ENCODE data around the gene GALNT18. TPM values are rescaled to one million over a fixed set of nuclear protein-coding genes. Genes with fewer than 3 reads are reported as not detected.
A peak's percentile ranks its signal among the peaks of the same experiment; 100 is the strongest.

Gene GALNT18
- total RNA-seq, 2 donors from 2014 or later, result 7.3 to 10.9 TPM

DNA sequence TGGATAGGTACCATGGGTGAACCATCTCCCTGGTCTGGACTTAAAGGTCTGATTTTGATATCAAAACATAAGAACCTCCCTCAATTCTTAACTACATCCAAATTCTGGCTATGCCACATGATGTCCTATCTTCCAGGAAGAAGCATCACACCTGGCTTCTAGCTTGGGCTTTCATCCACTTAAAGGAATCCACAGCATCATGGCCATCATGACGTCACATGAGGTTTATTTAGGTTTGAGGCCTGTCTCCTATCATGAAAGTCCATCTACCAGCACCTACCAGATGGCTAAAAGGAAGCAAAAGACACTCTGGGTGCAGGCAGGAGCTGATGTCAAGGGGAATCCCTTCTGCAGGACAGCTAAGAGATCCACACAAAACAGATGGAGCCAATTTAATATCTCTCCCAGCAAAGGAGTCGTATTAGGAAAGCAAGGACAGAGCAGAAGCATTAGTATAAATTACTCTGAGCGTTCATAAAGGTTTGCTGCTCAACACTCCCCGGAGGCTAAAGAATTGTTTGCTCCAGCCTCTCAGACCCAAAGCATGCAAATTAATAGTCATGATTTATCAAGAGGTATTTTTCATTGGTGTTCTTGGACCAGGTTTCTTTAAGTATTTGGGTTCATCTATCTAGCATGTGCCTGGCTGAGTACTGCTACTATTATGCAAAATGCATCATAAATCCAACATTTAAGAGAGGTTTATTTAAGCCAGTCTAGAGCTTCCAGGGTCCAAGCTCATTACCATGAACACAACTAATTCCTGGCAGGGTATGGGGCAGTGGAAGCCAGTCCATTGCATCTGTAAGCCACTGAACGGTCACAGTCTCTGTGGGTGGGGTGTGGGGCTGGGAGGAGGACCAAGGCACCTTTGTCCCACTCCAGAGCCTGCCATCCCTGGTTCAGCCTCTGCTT, 47.2 kb downstream of the GALNT18 start:
- H3K4me1 Mint-ChIP-seq, result peaks cover 5% of the 10 kb centered on the region
- H3K27ac Mint-ChIP-seq, result no peak overlapping the region
- no peak overlapping the region for H3K4me3 Mint-ChIP-seq
- no peaks in the 10 kb centered on the region for H3K9me3 Mint-ChIP-seq
- H3K36me3 Mint-ChIP-seq (ENCODE audit: low read depth), result no peaks in the 10 kb centered on the region
- no peak for ATAC-seq (replicated peaks)
- H3K27me3 Mint-ChIP-seq, result peaks cover 18% of the 10 kb centered on the region

GRCh38 chr11:11572386-11572785, 49.4 kb downstream of the GALNT18 start:
- H3K4me3 Mint-ChIP-seq, result no peak overlapping the region
- H3K9me3 Mint-ChIP-seq, result no peaks in the 10 kb centered on the region
- H3K36me3 Mint-ChIP-seq (ENCODE audit: low read depth), result no peaks in the 10 kb centered on the region
- H3K4me1 Mint-ChIP-seq, result peaks cover 13% of the 10 kb centered on the region
- peaks cover 13% of the 10 kb centered on the region for H3K27me3 Mint-ChIP-seq
- H3K27ac Mint-ChIP-seq, result no peak overlapping the region
- ATAC-seq (replicated peaks), result no peak

- no peak for ATAC-seq (replicated peaks)
- Mint-ChIP-seq H3K4me3 (no peak overlapping the region), H3K27me3 (peaks cover 13% of the 10 kb centered on the region), H3K9me3 (no peaks in the 10 kb centered on the region), H3K27ac (no peak overlapping the region), H3K4me1 (peaks cover 13% of the 10 kb centered on the region), H3K36me3 (ENCODE audit: low read depth) (no peaks in the 10 kb centered on the region)
Measured at GRCh38 chr11:11571893-11572292, 49.9 kb downstream of the GALNT18 start.

- Mint-ChIP-seq H3K9me3 (no peaks in the 10 kb centered on the region), H3K27ac (no peak overlapping the region), H3K36me3 (ENCODE audit: low read depth) (no peaks in the 10 kb centered on the region), H3K4me1 (peaks cover 13% of the 10 kb centered on the region), H3K4me3 (no peak overlapping the region), H3K27me3 (peaks cover 13% of the 10 kb centered on the region)
- ATAC-seq (replicated peaks), result peak; percentile 47
Measured at GRCh38 chr11:11570823-11571222, 51.0 kb downstream of the GALNT18 start.

DNA sequence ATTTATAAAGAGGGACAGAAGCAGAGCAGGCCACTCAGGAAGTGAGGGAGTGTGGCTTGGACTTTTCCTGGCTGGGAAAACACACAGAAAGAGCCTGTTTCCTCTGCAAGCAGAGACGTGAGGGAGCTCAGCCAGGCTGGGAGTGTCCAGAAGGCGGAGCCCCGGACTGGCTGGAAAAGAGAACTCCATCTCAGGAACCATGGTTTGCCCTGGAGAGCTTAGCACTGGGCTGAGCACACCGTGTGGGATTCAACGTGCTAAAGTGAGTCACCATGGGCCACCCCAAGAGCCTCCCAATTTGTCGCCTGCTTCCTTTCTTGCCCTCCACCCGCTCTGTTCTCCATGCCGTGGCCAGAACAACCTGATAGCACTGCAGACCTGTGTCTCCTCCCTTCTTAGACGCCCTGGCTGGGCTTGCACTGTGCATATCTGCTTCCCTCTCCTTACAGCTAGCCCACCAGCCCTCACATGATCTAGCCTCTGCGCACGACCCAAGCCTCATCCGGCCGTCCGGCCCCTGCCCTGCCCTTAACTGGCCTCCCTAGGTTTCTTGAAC, 51.8 kb downstream of the GALNT18 start:
- Mint-ChIP-seq H3K4me1 (peaks cover 13% of the 10 kb centered on the region), H3K27me3 (peaks cover 8% of the 10 kb centered on the region), H3K27ac (no peak overlapping the region), H3K4me3 (no peak overlapping the region), H3K36me3 (ENCODE audit: low read depth) (no peaks in the 10 kb centered on the region), H3K9me3 (no peaks in the 10 kb centered on the region)
- ATAC-seq (replicated peaks), result no peak

DNA sequence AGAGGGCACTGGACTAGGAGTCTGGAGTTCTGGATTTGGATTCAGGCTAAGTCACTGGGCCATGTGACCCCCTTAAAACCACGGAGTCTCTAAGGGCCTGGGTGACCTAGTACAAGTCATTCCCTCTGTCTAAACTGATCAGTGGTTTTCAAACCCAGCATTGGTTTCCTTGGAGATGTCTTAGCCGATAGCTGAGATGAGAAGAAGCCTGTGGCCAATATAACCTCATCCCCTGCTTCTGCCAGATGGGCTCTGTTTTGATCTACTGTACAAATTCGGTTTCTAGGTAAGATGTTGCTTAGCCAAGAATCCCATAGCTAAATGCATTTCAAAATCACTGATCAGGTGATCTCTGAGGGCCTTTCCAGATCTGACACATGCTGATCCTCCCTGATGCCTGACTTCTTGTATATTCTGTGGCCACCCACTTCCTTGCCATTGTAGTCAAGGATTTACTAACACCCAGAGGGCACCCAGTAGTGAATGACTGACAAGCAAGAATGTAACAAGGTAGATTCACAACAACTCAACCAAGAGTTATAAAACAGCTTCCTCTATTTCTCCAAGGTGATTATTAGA, 53.1 kb downstream of the GALNT18 start:
- Mint-ChIP-seq H3K27me3 (peaks cover 8% of the 10 kb centered on the region), H3K27ac (peak overlapping the region; percentile 88), H3K36me3 (ENCODE audit: low read depth) (no peaks in the 10 kb centered on the region), H3K9me3 (no peaks in the 10 kb centered on the region), H3K4me3 (no peak overlapping the region), H3K4me1 (peaks cover 13% of the 10 kb centered on the region)
- peak; percentile 55 for ATAC-seq (replicated peaks)

DNA sequence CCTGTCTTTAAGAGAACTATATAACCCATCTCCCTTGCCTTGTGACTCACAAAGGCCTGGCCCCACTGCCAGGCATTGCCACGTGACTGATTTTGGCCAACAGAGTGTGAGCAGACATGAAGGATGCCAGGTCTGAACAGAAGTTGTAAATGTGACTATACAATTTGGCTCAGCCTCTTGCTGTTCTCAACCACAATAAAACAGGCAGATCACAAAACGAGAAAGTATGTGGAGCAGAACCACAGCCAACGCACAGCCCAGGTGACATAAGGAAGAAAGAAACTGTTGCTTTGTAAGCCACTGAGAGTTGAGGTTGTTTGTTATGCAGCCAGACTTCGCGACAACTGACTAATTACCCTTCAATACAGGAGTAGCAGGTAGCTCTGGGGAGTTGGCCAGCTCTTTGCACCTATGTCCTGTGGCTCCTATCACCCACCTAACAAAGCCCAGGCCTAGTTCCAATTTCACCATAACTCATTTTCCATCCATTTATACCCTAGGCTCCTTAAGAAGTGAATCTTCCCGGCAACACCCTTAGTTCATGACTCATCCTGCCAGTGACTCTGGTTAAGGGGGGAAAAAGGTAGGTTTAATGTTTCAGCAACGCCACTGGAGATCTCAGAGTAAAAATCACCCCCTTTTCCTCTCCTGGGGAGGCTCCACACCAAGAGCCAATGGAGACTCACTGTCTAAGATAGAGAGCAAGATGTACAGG, 53.7 kb downstream of the GALNT18 start:
- Mint-ChIP-seq H3K9me3 (no peaks in the 10 kb centered on the region), H3K36me3 (ENCODE audit: low read depth) (no peaks in the 10 kb centered on the region), H3K4me3 (no peak overlapping the region), H3K27me3 (peaks cover 8% of the 10 kb centered on the region), H3K27ac (peak overlapping the region; percentile 88), H3K4me1 (peaks cover 13% of the 10 kb centered on the region)
- ATAC-seq (replicated peaks), result peak; percentile 73

DNA sequence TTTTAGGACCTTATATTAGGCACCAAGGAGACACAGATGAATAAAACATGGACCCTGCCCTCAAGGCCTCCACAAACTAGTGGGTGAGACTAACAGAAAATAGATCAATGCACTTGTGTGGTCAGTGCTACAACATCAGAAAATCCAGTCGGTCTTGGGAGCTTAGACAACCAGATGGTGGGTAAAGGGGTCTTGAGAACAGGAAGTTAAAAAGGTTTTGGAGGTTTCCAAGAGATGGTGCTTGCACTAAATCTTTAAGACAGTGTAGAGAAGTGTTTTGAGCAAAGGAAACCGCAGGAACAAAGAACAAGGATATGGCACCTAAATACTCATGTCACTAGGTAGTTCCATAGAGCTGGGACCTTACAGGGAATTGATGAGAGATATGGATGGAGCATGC, 56.2 kb downstream of the GALNT18 start:
- no peak for ATAC-seq (replicated peaks)
- Mint-ChIP-seq H3K4me1 (peaks cover 9% of the 10 kb centered on the region), H3K9me3 (no peaks in the 10 kb centered on the region), H3K27ac (no peak overlapping the region), H3K36me3 (ENCODE audit: low read depth) (no peaks in the 10 kb centered on the region), H3K4me3 (no peak overlapping the region), H3K27me3 (peaks cover 5% of the 10 kb centered on the region)

DNA sequence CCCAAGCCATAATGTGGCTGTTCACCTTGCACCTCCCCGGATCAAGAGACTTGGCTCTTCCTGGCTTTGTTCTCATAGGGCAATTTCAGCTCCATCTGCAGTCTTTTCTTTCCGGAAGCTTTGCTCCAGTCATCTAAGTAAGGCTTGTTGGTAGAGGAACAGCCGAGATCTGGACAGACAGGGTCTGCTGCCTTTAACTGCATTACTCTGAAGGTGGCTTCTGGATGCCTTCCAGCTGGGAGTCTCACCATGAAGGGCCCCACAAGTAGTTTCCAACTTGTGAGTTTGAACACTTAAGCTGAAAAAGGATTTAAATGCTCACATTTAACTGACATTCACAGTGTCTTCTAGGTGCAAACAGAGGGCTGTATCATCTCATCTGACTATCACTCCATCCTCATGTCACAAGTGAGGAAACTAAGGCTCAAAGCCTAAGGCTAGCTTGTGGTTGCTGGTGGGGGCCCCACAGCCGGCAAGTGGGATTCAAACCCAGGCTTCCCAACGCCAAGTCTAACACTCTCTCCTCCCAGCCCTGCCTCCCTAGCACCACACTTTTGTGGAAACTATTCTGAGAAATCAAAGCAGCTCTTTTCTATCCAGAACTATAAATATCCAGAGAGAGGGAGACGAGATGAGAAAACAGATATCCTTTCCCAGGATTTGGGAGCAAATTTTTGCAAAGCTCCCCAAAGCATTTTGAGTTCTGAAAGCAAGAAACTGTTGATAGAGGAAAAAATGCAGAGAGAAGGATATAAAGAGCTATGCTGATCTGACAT, 58.4 kb downstream of the GALNT18 start:
- Mint-ChIP-seq H3K4me3 (no peak overlapping the region), H3K27ac (no peak overlapping the region), H3K4me1 (peaks cover 7% of the 10 kb centered on the region), H3K36me3 (ENCODE audit: low read depth) (no peaks in the 10 kb centered on the region), H3K27me3 (peaks cover 12% of the 10 kb centered on the region), H3K9me3 (no peaks in the 10 kb centered on the region)
- no peak for ATAC-seq (replicated peaks)

DNA sequence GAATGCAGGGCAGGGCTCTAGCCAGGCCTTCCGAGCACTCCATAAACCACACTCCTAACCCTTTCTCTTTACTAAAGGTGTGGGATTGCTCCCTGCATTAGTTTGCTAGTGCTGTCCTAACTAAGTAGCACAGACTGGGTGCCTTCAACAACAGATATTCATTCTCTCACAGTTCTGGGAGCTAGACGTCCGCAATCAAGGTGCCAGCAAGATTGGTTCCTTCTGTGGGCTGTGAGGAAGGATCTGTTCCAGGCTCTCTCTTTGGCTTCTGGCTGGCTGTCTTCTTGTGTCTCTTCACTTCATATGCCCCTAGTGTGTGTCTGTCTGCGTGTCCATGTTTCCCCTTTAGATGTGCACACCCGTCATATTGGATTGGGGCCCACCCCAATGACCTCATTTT, 59.8 kb downstream of the GALNT18 start:
- no peaks in the 10 kb centered on the region for H3K4me1 Mint-ChIP-seq
- no peak overlapping the region for H3K4me3 Mint-ChIP-seq
- H3K27me3 Mint-ChIP-seq, result peaks cover 12% of the 10 kb centered on the region
- H3K36me3 Mint-ChIP-seq (ENCODE audit: low read depth), result no peaks in the 10 kb centered on the region
- no peak overlapping the region for H3K27ac Mint-ChIP-seq
- no peaks in the 10 kb centered on the region for H3K9me3 Mint-ChIP-seq
- ATAC-seq (replicated peaks), result no peak

GRCh38 chr11:11558826-11559225, 63.0 kb downstream of the GALNT18 start:
- Mint-ChIP-seq H3K36me3 (ENCODE audit: low read depth) (no peaks in the 10 kb centered on the region), H3K9me3 (no peaks in the 10 kb centered on the region), H3K4me3 (no peak overlapping the region), H3K4me1 (no peaks in the 10 kb centered on the region), H3K27ac (no peak overlapping the region), H3K27me3 (peaks cover 12% of the 10 kb centered on the region)
- ATAC-seq (replicated peaks), result no peak

- Mint-ChIP-seq H3K4me3 (no peak overlapping the region), H3K36me3 (ENCODE audit: low read depth) (no peaks in the 10 kb centered on the region), H3K27me3 (peaks cover 12% of the 10 kb centered on the region), H3K4me1 (no peaks in the 10 kb centered on the region), H3K9me3 (no peaks in the 10 kb centered on the region), H3K27ac (no peak overlapping the region)
- no peak for ATAC-seq (replicated peaks)
Measured at GRCh38 chr11:11558396-11558795, 63.4 kb downstream of the GALNT18 start.

DNA sequence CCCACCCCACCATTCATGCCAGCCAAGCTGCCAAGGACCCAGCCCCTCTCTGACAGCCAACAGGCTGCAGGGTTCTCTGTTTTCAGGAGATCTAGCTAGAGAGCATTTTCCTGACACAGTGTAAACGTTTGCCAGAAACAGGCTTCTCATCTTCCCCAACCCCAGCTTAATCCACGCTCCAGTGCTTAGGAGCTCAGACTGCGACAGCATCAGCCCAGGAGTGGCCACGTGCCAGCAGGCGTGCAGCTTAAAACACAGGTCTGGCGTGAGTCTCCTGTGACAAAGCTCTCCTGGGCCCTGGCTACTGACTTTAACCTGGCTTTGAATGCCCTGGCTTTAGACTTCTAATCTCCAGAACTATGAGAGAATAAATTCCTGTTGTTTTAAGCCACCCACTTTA, 66.6 kb downstream of the GALNT18 start:
- H3K9me3 Mint-ChIP-seq, result no peaks in the 10 kb centered on the region
- no peak overlapping the region for H3K27ac Mint-ChIP-seq
- no peak for ATAC-seq (replicated peaks)
- H3K27me3 Mint-ChIP-seq, result peaks cover 17% of the 10 kb centered on the region
- no peaks in the 10 kb centered on the region for H3K4me1 Mint-ChIP-seq
- H3K36me3 Mint-ChIP-seq (ENCODE audit: low read depth), result no peaks in the 10 kb centered on the region
- H3K4me3 Mint-ChIP-seq, result no peak overlapping the region

- Mint-ChIP-seq H3K36me3 (ENCODE audit: low read depth) (no peaks in the 10 kb centered on the region), H3K4me1 (no peaks in the 10 kb centered on the region), H3K9me3 (no peaks in the 10 kb centered on the region), H3K27ac (no peak overlapping the region), H3K4me3 (no peak overlapping the region), H3K27me3 (peaks cover 6% of the 10 kb centered on the region)
- ATAC-seq (replicated peaks), result no peak
Measured at GRCh38 chr11:11553573-11553972, 68.2 kb downstream of the GALNT18 start.
